Measurements from ENCODE around the gene PARVB. TPM values are rescaled to one million over a fixed set of nuclear protein-coding genes. Genes with fewer than 3 reads are reported as not detected.

The PARVB gene
- total RNA-seq, 1 experiment from 2014 or later: 85.3 TPM

GRCh38 chr22:44211946-44212930, 188.1 kb downstream of the PARVB start:
- H3F3A ChIP-seq (ENCODE audit: low read length, unreplicated experiment): no peaks in the 10 kb centered on the region
- no peaks in the 10 kb centered on the region for H3K4me1 ChIP-seq (ENCODE audit: insufficient read depth, low read length)
- BruUV-seq (replicated peaks): no TSS peak
- H3K4me3 ChIP-seq (ENCODE audit: low read length): no peak overlapping the region
- POLR2A ChIA-PET (ENCODE audit: unreplicated experiment): no interaction called here
- CTCF ChIA-PET: no interaction called here
- no peaks in the 10 kb centered on the region for H3K9me3 ChIP-seq (ENCODE audit: low read length)
- no peaks in the 10 kb centered on the region for H3K9me2 ChIP-seq (replicated peaks; ENCODE audit: low read length)
- no peak overlapping the region for H2AFZ ChIP-seq (ENCODE audit: low read length)
- DNase-seq (no peak), ATAC-seq (no peak)
- no peak overlapping the region for H3K27ac ChIP-seq (ENCODE audit: low read length)
- intact Hi-C loops (cut with micrococcal nuclease): no loop called here
- H3K79me2 ChIP-seq (ENCODE audit: low read length): no peaks in the 10 kb centered on the region
- no peaks in the 10 kb centered on the region for H3K36me3 ChIP-seq (ENCODE audit: low read depth, low read length)
- no peak for TF ChIP-seq EZH2 (IDR thresholded peaks at IDR 0.05; ENCODE audit: low read length, unreplicated experiment)
- no peak overlapping the region for H3K4me2 ChIP-seq (ENCODE audit: low read length)
- no peaks in the 10 kb centered on the region for H4K20me1 ChIP-seq (ENCODE audit: low read length)
- no peak overlapping the region for H3K9ac ChIP-seq (ENCODE audit: low read length)
- peaks cover 15% of the 10 kb centered on the region for H3K27me3 ChIP-seq (ENCODE audit: low read length)

DNA sequence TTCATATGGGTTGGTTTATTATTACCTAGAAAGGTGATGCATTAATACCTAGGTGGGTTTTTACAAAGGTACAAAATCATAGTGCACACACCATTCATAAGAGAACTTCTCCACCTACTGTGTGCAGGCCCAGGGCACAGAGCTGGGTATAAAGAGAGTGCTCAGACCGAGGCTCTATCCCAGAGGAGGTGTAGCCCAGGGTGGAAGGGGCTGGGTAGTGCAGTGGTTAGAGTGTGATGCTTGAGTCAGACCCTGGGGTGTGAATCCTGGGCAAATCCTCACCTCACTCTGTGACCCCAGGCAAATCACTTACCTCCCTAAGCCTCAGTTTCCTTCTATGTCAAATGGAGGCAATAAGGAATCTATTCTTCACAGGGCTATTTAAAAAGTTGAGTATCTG, 188.8 kb downstream of the PARVB start:
- H3K79me2 ChIP-seq (ENCODE audit: low read length): no peaks in the 10 kb centered on the region
- no peak overlapping the region for H2AFZ ChIP-seq (ENCODE audit: low read length)
- no peaks in the 10 kb centered on the region for H3K36me3 ChIP-seq (ENCODE audit: low read depth, low read length)
- no peaks in the 10 kb centered on the region for H3K4me1 ChIP-seq (ENCODE audit: insufficient read depth, low read length)
- no peaks in the 10 kb centered on the region for H3K9me2 ChIP-seq (replicated peaks; ENCODE audit: low read length)
- no peaks in the 10 kb centered on the region for H4K20me1 ChIP-seq (ENCODE audit: low read length)
- ATAC-seq (no peak), DNase-seq (no peak)
- peaks cover 15% of the 10 kb centered on the region for H3K27me3 ChIP-seq (ENCODE audit: low read length)
- TF ChIP-seq EZH2phosphoT487 (IDR thresholded peaks at IDR 0.05; ENCODE audit: borderline replicate concordance, low read length): no peak
- no peak for TF ChIP-seq CTCF (conservative IDR thresholded peaks at IDR 0.05; ENCODE audit: low read depth, low read length)
- no peak for TF ChIP-seq EZH2 (IDR thresholded peaks at IDR 0.05; ENCODE audit: low read length, unreplicated experiment)
- no peaks in the 10 kb centered on the region for H3K9me3 ChIP-seq (ENCODE audit: low read length)
- BruUV-seq (replicated peaks): no TSS peak
- POLR2A ChIA-PET (ENCODE audit: unreplicated experiment): no interaction called here
- no peak overlapping the region for H3K9ac ChIP-seq (ENCODE audit: low read length)
- H3K27ac ChIP-seq (ENCODE audit: low read length): no peak overlapping the region
- intact Hi-C loops (cut with micrococcal nuclease): no loop called here
- CTCF ChIA-PET: no interaction called here
- H3F3A ChIP-seq (ENCODE audit: low read length, unreplicated experiment): no peaks in the 10 kb centered on the region
- no peak overlapping the region for H3K4me2 ChIP-seq (ENCODE audit: low read length)
- no peak overlapping the region for H3K4me3 ChIP-seq (ENCODE audit: low read length)

DNA sequence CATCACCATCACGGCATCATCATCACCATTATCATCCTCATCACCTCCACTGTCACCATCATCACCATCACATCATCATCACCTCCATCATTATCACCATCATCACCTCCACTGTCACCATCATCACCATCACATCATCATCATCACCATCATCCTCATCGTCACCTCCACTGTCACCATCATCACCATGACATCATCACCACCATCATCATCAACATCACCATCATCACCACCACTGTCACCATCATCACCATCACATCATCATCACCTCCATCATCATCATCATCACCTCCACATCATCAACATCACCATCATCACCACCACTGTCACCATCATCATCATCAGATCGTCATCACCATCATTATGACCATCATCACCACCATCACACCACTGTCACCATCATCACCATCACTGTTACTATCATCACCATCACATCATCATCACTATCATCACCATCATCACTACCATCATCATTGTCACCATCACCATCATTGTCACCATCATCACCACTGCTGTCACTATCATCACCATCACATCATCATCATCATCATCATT, 189.5 kb downstream of the PARVB start:
- BruUV-seq (replicated peaks): no TSS peak
- CTCF ChIA-PET: no interaction called here
- no peak overlapping the region for H3K9ac ChIP-seq (ENCODE audit: low read length)
- no peak for DNase-seq
- no peak overlapping the region for H3K4me2 ChIP-seq (ENCODE audit: low read length)
- TF ChIP-seq EZH2 (IDR thresholded peaks at IDR 0.05; ENCODE audit: low read length, unreplicated experiment) (no peak), CTCF (conservative IDR thresholded peaks at IDR 0.05; ENCODE audit: low read depth, low read length) (no peak), EZH2phosphoT487 (IDR thresholded peaks at IDR 0.05; ENCODE audit: borderline replicate concordance, low read length) (no peak)
- no peaks in the 10 kb centered on the region for H3F3A ChIP-seq (ENCODE audit: low read length, unreplicated experiment)
- H4K20me1 ChIP-seq (ENCODE audit: low read length): no peaks in the 10 kb centered on the region
- no peak overlapping the region for H2AFZ ChIP-seq (ENCODE audit: low read length)
- no peaks in the 10 kb centered on the region for H3K79me2 ChIP-seq (ENCODE audit: low read length)
- H3K27ac ChIP-seq (ENCODE audit: low read length): no peak overlapping the region
- no peak for ATAC-seq
- H3K36me3 ChIP-seq (ENCODE audit: low read depth, low read length): no peaks in the 10 kb centered on the region
- intact Hi-C loops (cut with micrococcal nuclease): no loop called here
- no peaks in the 10 kb centered on the region for H3K9me3 ChIP-seq (ENCODE audit: low read length)
- no peaks in the 10 kb centered on the region for H3K4me1 ChIP-seq (ENCODE audit: insufficient read depth, low read length)
- POLR2A ChIA-PET (ENCODE audit: unreplicated experiment): no interaction called here
- H3K9me2 ChIP-seq (replicated peaks; ENCODE audit: low read length): no peaks in the 10 kb centered on the region
- no peak overlapping the region for H3K4me3 ChIP-seq (ENCODE audit: low read length)
- peaks cover 15% of the 10 kb centered on the region for H3K27me3 ChIP-seq (ENCODE audit: low read length)

Data from PC-3 (cell line).